Measurements from ENCODE around the gene EFNA1. TPM values are rescaled to one million over a fixed set of nuclear protein-coding genes. Genes with fewer than 3 reads are reported as not detected.
A peak's percentile ranks its signal among the peaks of the same experiment; 100 is the strongest.

Gene EFNA1
- total and polyA plus RNA-seq, 2 of the 13 experiments (the other 11 are each of a cell fraction or from before 2014, with no cell fraction given), result 81.8 to 874 TPM

DNA sequence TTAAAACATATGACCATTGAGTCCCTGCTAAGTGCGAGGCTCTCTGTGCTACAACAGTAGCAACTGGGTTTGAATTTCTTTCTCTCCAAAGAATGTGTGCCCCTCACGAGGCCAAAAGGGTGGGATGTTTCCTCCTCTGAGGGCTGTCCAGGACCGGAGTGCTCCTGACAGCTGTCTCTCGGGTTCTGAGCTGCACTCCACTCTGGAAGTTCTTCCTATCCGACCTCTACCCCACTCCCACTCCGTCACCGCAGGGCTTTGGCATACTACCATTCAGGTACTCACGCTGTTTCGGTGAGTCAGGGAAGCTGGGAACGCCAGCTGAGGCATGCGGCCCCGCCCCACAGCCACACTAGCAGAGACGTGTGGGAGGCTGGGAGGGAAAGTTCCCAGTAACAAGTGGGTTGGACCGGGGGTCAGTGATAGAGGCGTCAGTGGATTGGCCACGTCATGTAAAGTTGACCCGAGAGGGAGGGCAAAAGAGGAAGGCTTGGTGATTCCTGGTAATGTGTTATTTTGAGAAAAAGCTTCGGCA, 7.3 kb downstream of the EFNA1 start (continued):
- TF ChIP-seq, protein P1, sequence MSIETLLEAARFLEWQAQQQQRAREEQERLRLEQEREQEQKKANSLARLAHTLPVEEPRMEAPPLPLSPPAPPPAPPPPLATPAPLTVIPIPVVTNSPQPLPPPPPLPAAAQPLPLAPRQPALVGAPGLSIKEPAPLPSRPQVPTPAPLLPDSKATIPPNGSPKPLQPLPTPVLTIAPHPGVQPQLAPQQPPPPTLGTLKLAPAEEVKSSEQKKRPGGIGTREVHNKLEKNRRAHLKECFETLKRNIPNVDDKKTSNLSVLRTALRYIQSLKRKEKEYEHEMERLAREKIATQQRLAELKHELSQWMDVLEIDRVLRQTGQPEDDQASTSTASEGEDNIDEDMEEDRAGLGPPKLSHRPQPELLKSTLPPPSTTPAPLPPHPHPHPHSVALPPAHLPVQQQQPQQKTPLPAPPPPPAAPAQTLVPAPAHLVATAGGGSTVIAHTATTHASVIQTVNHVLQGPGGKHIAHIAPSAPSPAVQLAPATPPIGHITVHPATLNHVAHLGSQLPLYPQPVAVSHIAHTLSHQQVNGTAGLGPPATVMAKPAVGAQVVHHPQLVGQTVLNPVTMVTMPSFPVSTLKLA (IDR thresholded peaks at IDR 0.05), result peak; percentile 57
- no peak for TF ChIP-seq ZFP36 (IDR thresholded peaks at IDR 0.05; ENCODE audit: borderline replicate concordance, low read depth, low read length, partially characterized antibody)
- TF ChIP-seq EED (CRISPR knock-in tag; IDR thresholded peaks at IDR 0.05), result no peak
- TF ChIP-seq MLLT10 (CRISPR knock-in tag; IDR thresholded peaks at IDR 0.05), result no peak
- TF ChIP-seq, protein P2, sequence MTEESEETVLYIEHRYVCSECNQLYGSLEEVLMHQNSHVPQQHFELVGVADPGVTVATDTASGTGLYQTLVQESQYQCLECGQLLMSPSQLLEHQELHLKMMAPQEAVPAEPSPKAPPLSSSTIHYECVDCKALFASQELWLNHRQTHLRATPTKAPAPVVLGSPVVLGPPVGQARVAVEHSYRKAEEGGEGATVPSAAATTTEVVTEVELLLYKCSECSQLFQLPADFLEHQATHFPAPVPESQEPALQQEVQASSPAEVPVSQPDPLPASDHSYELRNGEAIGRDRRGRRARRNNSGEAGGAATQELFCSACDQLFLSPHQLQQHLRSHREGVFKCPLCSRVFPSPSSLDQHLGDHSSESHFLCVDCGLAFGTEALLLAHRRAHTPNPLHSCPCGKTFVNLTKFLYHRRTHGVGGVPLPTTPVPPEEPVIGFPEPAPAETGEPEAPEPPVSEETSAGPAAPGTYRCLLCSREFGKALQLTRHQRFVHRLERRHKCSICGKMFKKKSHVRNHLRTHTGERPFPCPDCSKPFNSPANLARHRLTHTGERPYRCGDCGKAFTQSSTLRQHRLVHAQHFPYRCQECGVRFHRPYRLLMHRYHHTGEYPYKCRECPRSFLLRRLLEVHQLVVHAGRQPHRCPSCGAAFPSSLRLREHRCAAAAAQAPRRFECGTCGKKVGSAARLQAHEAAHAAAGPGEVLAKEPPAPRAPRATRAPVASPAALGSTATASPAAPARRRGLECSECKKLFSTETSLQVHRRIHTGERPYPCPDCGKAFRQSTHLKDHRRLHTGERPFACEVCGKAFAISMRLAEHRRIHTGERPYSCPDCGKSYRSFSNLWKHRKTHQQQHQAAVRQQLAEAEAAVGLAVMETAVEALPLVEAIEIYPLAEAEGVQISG (CRISPR knock-in tag; IDR thresholded peaks at IDR 0.05), result peak; percentile 48
- 0 out of 2 replicates have a peak, but pooled peaks have one; percentile 45 for TF ChIP-seq HMG20A (CRISPR knock-in tag; IDR thresholded peaks at IDR 0.05; ENCODE audit: borderline replicate concordance)
- no peak for TF ChIP-seq ZNF326 (CRISPR knock-in tag; IDR thresholded peaks at IDR 0.05; ENCODE audit: borderline replicate concordance)
- no peak for TF ChIP-seq HNRNPH1 (optimal IDR thresholded peaks at IDR 0.05; ENCODE audit: low read depth, low read length)
- TF ChIP-seq, protein P3, sequence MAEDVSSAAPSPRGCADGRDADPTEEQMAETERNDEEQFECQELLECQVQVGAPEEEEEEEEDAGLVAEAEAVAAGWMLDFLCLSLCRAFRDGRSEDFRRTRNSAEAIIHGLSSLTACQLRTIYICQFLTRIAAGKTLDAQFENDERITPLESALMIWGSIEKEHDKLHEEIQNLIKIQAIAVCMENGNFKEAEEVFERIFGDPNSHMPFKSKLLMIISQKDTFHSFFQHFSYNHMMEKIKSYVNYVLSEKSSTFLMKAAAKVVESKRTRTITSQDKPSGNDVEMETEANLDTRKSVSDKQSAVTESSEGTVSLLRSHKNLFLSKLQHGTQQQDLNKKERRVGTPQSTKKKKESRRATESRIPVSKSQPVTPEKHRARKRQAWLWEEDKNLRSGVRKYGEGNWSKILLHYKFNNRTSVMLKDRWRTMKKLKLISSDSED (CRISPR knock-in tag; IDR thresholded peaks at IDR 0.05), result no peak
- no peak for TF ChIP-seq SKI (IDR thresholded peaks at IDR 0.05; ENCODE audit: partially characterized antibody)
- peak; percentile 66 for TF ChIP-seq PPARG (CRISPR knock-in tag; conservative IDR thresholded peaks at IDR 0.05)
- no peak for TF ChIP-seq ARHGAP35 (CRISPR knock-in tag; IDR thresholded peaks at IDR 0.05; ENCODE audit: borderline replicate concordance)
- TF ChIP-seq, protein P4, sequence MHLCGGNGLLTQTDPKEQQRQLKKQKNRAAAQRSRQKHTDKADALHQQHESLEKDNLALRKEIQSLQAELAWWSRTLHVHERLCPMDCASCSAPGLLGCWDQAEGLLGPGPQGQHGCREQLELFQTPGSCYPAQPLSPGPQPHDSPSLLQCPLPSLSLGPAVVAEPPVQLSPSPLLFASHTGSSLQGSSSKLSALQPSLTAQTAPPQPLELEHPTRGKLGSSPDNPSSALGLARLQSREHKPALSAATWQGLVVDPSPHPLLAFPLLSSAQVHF (CRISPR knock-in tag; IDR thresholded peaks at IDR 0.05), result no peak
- no peak for TF ChIP-seq CENPX (CRISPR knock-in tag; IDR thresholded peaks at IDR 0.05)
- TF ChIP-seq ZNF777 (CRISPR knock-in tag; IDR thresholded peaks at IDR 0.05), result no peak
- TF ChIP-seq MXD4 (CRISPR knock-in tag; IDR thresholded peaks at IDR 0.05), result peak; percentile 85; the same call in 1 of the 2 replicates
- TF ChIP-seq TAF15 (IDR thresholded peaks at IDR 0.05; ENCODE audit: low read depth, low read length, poor library complexity, severe bottlenecking), result no peak
- no peak for TF ChIP-seq RFX3 (CRISPR knock-in tag; IDR thresholded peaks at IDR 0.05)
- no peak for TF ChIP-seq NCOA1 (CRISPR knock-in tag; IDR thresholded peaks at IDR 0.05)
- TF ChIP-seq, protein P5, sequence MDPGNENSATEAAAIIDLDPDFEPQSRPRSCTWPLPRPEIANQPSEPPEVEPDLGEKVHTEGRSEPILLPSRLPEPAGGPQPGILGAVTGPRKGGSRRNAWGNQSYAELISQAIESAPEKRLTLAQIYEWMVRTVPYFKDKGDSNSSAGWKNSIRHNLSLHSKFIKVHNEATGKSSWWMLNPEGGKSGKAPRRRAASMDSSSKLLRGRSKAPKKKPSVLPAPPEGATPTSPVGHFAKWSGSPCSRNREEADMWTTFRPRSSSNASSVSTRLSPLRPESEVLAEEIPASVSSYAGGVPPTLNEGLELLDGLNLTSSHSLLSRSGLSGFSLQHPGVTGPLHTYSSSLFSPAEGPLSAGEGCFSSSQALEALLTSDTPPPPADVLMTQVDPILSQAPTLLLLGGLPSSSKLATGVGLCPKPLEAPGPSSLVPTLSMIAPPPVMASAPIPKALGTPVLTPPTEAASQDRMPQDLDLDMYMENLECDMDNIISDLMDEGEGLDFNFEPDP (CRISPR knock-in tag; conservative IDR thresholded peaks at IDR 0.05), result no peak
- TF ChIP-seq, protein P6, sequence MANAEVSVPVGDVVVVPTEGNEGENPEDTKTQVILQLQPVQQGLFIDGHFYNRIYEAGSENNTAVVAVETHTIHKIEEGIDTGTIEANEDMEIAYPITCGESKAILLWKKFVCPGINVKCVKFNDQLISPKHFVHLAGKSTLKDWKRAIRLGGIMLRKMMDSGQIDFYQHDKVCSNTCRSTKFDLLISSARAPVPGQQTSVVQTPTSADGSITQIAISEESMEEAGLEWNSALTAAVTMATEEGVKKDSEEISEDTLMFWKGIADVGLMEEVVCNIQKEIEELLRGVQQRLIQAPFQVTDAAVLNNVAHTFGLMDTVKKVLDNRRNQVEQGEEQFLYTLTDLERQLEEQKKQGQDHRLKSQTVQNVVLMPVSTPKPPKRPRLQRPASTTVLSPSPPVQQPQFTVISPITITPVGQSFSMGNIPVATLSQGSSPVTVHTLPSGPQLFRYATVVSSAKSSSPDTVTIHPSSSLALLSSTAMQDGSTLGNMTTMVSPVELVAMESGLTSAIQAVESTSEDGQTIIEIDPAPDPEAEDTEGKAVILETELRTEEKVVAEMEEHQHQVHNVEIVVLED (CRISPR knock-in tag; IDR thresholded peaks at IDR 0.05; ENCODE audit: borderline replicate concordance), result no peak

Measured in HepG2 (cell line).